Esophagus squamous epithelium (tissue), 5 donors: Measurements from ENCODE around the gene SYTL3. TPM values are rescaled to one million over a fixed set of nuclear protein-coding genes. Genes with fewer than 3 reads are reported as not detected.

Experiments
- DNase-seq: peaks from one replicate; lab custom pipeline; 2025; lab: John Stamatoyannopoulos, UW
- H3K27ac ChIP-seq, 4 donors: fragments of 200-600 bp; sonication (generic); one replicate each; pipeline ENCODE4 v1.5.1; 2016 to 2019; ENCODE audit warnings: mild to moderate bottlenecking in 1 of 4
- H3K27me3 ChIP-seq, 4 donors: fragments of 200-600 bp; sonication (generic); 1 replicate in 3 of 4; 2 replicates in 1 of 4; pipeline versions ENCODE4 v1.5.1 to v1.6.0; 2017 to 2021; ENCODE audit warnings: antibody characterized with exemption in 1 of 4
- H3K36me3 ChIP-seq, 3 donors: fragments of 200-600 bp; sonication (generic); one replicate each; pipeline ENCODE4 v1.5.1; 2016 to 2019
- H3K4me1 ChIP-seq, 3 donors: fragments of 200-600 bp; sonication (generic); one replicate each; pipeline ENCODE4 v1.5.1; 2017 to 2019
- H3K4me3 ChIP-seq, 4 donors: fragments of 200-600 bp; sonication (generic); 1 replicate in 3 of 4; 2 replicates in 1 of 4; pipeline ENCODE4 v1.5.1; 2016 to 2019; ENCODE audit warnings: mild to moderate bottlenecking in 2 of 4, moderate library complexity in 1 of 4
- H3K9me3 ChIP-seq, 3 donors: fragments of 200-600 bp; sonication (generic); one replicate each; pipeline ENCODE4 v1.5.1; 2016 to 2019
- CTCF ChIP-seq, 6 experiments: fragments of 450-650 bp in 4 of 6; fragments of 200-600 bp in 2 of 6; sonication (generic) in 2 of 6; IDR thresholded peaks; one replicate each; pipeline ENCODE4 v1.5.1; 2016 to 2019; ENCODE audit warnings: antibody characterized with exemption in 6 of 6, mild to moderate bottlenecking in 4 of 6, moderate library complexity in 4 of 6
- POLR2A ChIP-seq, 4 donors: fragments of 450-650 bp; IDR thresholded peaks; one replicate each; pipeline ENCODE4 v1.6.1; 2017; ENCODE audit warnings: antibody characterized with exemption in 4 of 4, mild to moderate bottlenecking in 4 of 4, moderate library complexity in 3 of 4
- WGBS, 2 donors: methylation state at CpG; one replicate each; pipeline ENCODE4 v1.1.5; 2018; 5-methylcytosine and 5-hydroxymethylcytosine counted together
- intact Hi-C: fragments of 100-400 bp; cut with DNase I; formaldehyde crosslinking; loops from one replicate; pipeline ENCODE4 v1.15.0; 2022
- total RNA-seq, 4 donors: library from RNA; depleted of rRNA; stranded (reverse); fragments of >200 nt; gene quantifications; one replicate each; pipeline ENCODE4 v1.1.0, GENCODE V29; 2016
- donor health status: DM: yes; HTN: yes; CAD: no.

The SYTL3 gene
- total RNA-seq, 4 donors from 2014 or later: 1.6 to 8.0 (median 3.0) TPM

- WGBS, 2 donors: 94 to 97% methylated on average over 4 to 5 of the region's 7 CpGs
- no peak for TF ChIP-seq CTCF (IDR thresholded peaks at IDR 0.05)
- TF ChIP-seq POLR2A (IDR thresholded peaks at IDR 0.05): no peak
Measured at GRCh38 chr6:158606935-158607334, 42.9 kb upstream of the SYTL3 start.

GRCh38 chr6:158607411-158608170, 42.3 kb upstream of the SYTL3 start:
- Histone ChIP-seq H3K27ac (no peak overlapping the region), H3K4me1 (no peaks in the 10 kb centered on the region), H3K36me3 (peaks cover 17 to 90% (median 30%) of the 10 kb centered on the region in 3 donors), H3K4me3 (no peak overlapping the region), H3K27me3 (no peaks in the 10 kb centered on the region), H3K9me3 (no peaks in the 10 kb centered on the region)
- WGBS, 2 donors: 95 to 96% methylated on average over 7 to 13 of the region's 14 CpGs
- TF ChIP-seq POLR2A (IDR thresholded peaks at IDR 0.05) (no peak), CTCF (IDR thresholded peaks at IDR 0.05) (no peak)
- intact Hi-C loops: loop anchor here (10.0 kb wide), 1 partner anchor 383 kb away; no protein-coding TSS in a partner anchor
- DNase-seq: no peak

More at GRCh38 chr6:158606935-158607334, 42.9 kb upstream of the SYTL3 start:
- Histone ChIP-seq H3K9me3 (no peaks in the 10 kb centered on the region), H3K36me3 (peaks cover 17 to 90% (median 30%) of the 10 kb centered on the region in 3 donors), H3K27me3 (no peaks in the 10 kb centered on the region), H3K27ac (no peak overlapping the region), H3K4me1 (no peaks in the 10 kb centered on the region), H3K4me3 (no peak overlapping the region)
- DNase-seq: no peak
- intact Hi-C loops: loop anchor here (10.0 kb wide), 1 partner anchor 382 kb away; no protein-coding TSS in a partner anchor

GRCh38 chr6:158608221-158608620, 41.6 kb upstream of the SYTL3 start:
- no peak for DNase-seq
- H3K9me3 ChIP-seq: no peaks in the 10 kb centered on the region
- WGBS, 2 donors: 92 to 94% methylated on average over 7 to 11 of the region's 12 CpGs
- intact Hi-C loops: loop anchor here (10.0 kb wide), 1 partner anchor 383 kb away; no protein-coding TSS in a partner anchor
- no peak for TF ChIP-seq CTCF (IDR thresholded peaks at IDR 0.05)
- no peak for TF ChIP-seq POLR2A (IDR thresholded peaks at IDR 0.05)
- no peaks in the 10 kb centered on the region for H3K27me3 ChIP-seq
- H3K27ac ChIP-seq: no peak overlapping the region
- H3K36me3 ChIP-seq: peaks cover 17 to 90% (median 30%) of the 10 kb centered on the region in 3 donors
- no peaks in the 10 kb centered on the region for H3K4me1 ChIP-seq
- H3K4me3 ChIP-seq: no peak overlapping the region

GRCh38 chr6:158609455-158610155, 40.2 kb upstream of the SYTL3 start:
- TF ChIP-seq CTCF (IDR thresholded peaks at IDR 0.05) (no peak), POLR2A (IDR thresholded peaks at IDR 0.05) (no peak)
- H3K27ac ChIP-seq: no peak overlapping the region
- H3K27me3 ChIP-seq: no peaks in the 10 kb centered on the region
- intact Hi-C loops: loop anchor here (10.0 kb wide), 1 partner anchor 385 kb away; no protein-coding TSS in a partner anchor
- no peak for DNase-seq
- H3K4me1 ChIP-seq: no peaks in the 10 kb centered on the region
- WGBS, 2 donors: 96% methylated on average over 7 to 8 of the region's 13 CpGs
- no peak overlapping the region for H3K4me3 ChIP-seq
- H3K36me3 ChIP-seq: peaks cover 17 to 94% (median 30%) of the 10 kb centered on the region in 3 donors
- H3K9me3 ChIP-seq: no peaks in the 10 kb centered on the region
